ENCODE results near the gene IFI35. TPM values are rescaled to one million over a fixed set of nuclear protein-coding genes. Genes with fewer than 3 reads are reported as not detected.
"Not testable (repeated sequence)": the region's sequence is repeated elsewhere in the genome, so short reads cannot be mapped to it uniquely, and the experiment has no call there.

IFI35 gene
- total RNA-seq, 3 donors from 2014 or later: 16.2 to 42.3 (median 31.0) TPM

DNA sequence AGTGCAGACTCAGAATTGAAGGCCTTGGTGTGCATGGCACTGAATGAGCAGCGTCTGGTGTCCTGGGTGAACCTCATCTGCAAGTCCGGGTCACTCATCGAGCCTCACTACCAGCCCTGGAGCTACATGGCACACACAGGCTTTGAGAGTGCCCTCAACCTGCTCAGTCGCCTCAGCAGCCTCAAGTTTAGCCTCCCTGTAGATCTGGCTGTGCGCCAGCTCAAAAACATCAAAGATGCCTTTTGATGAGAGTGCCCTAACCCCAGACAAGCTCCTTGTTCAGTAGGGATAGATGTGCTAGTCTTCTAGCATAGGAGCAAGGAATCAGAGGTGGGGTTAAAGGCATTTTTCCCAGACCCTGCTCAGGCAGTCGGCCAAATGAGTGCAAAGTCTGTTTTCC lies 15.1 kb upstream of the IFI35 start:
- H3K27me3 ChIP-seq: no peaks in the 10 kb centered on the region
- no peaks in the 10 kb centered on the region for H3K36me3 ChIP-seq
- H3K9me3 ChIP-seq: no peaks in the 10 kb centered on the region
- intact Hi-C loops (cut with DNase I; ENCODE audit: low total_unique reads): no loop called here
- no peak for DNase-seq (ENCODE audit: low spot score in 2 of 2)
- no peak overlapping the region for H3K4me3 ChIP-seq
- peak overlapping the region in 1 of 2 donors; percentile 3 for H3K27ac ChIP-seq
- no peak for TF ChIP-seq POLR2A (IDR thresholded peaks at IDR 0.05)
- TF ChIP-seq POLR2AphosphoS5 (IDR thresholded peaks at IDR 0.05): no peak
- TF ChIP-seq, protein P1, sequence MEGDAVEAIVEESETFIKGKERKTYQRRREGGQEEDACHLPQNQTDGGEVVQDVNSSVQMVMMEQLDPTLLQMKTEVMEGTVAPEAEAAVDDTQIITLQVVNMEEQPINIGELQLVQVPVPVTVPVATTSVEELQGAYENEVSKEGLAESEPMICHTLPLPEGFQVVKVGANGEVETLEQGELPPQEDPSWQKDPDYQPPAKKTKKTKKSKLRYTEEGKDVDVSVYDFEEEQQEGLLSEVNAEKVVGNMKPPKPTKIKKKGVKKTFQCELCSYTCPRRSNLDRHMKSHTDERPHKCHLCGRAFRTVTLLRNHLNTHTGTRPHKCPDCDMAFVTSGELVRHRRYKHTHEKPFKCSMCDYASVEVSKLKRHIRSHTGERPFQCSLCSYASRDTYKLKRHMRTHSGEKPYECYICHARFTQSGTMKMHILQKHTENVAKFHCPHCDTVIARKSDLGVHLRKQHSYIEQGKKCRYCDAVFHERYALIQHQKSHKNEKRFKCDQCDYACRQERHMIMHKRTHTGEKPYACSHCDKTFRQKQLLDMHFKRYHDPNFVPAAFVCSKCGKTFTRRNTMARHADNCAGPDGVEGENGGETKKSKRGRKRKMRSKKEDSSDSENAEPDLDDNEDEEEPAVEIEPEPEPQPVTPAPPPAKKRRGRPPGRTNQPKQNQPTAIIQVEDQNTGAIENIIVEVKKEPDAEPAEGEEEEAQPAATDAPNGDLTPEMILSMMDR (IDR thresholded peaks at IDR 0.05): no peak
- no peaks in the 10 kb centered on the region for H3K4me1 ChIP-seq

GRCh38 chr17:42992872-42993271 lies 13.7 kb upstream of the IFI35 start:
- Histone ChIP-seq H3K27ac (no peak overlapping the region), H3K27me3 (no peaks in the 10 kb centered on the region), H3K36me3 (no peaks in the 10 kb centered on the region), H3K4me3 (no peak overlapping the region), H3K9me3 (no peaks in the 10 kb centered on the region), H3K4me1 (no peaks in the 10 kb centered on the region)
- TF ChIP-seq POLR2AphosphoS5 (IDR thresholded peaks at IDR 0.05): no peak
- TF ChIP-seq POLR2A (IDR thresholded peaks at IDR 0.05): no peak
- TF ChIP-seq, protein P1 (IDR thresholded peaks at IDR 0.05): no peak
- intact Hi-C loops (cut with DNase I; ENCODE audit: low total_unique reads): no loop called here
- DNase-seq (ENCODE audit: low spot score in 2 of 2): no peak

- H3K27ac ChIP-seq; H3K9me3 ChIP-seq; H3K36me3 ChIP-seq; intact Hi-C loops (cut with DNase I; ENCODE audit: low total_unique reads); H3K4me3 ChIP-seq; H3K27me3 ChIP-seq; H3K4me1 ChIP-seq; DNase-seq (ENCODE audit: low spot score in 2 of 2): not testable (repeated sequence)
Measured at GRCh38 chr17:42993913-42994312, 12.7 kb upstream of the IFI35 start.

GRCh38 chr17:42997390-42997983 lies 9.1 kb upstream of the IFI35 start:
- intact Hi-C loops (cut with DNase I; ENCODE audit: low total_unique reads): no loop called here
- Histone ChIP-seq H3K27ac (peak overlapping the region; percentile 71 to 95), H3K4me1 (peaks cover 0 to 8% of the 10 kb centered on the region in 2 donors), H3K4me3 (peak overlapping the region in 2 of 3 donors; percentile 51 to 80), H3K36me3 (no peaks in the 10 kb centered on the region), H3K27me3 (no peaks in the 10 kb centered on the region), H3K9me3 (no peaks in the 10 kb centered on the region)
- DNase-seq (ENCODE audit: low spot score in 2 of 2): no peak
- TF ChIP-seq POLR2AphosphoS5 (IDR thresholded peaks at IDR 0.05): no peak
- TF ChIP-seq, protein P1 (IDR thresholded peaks at IDR 0.05): no peak
- TF ChIP-seq POLR2A (IDR thresholded peaks at IDR 0.05): no peak

DNA sequence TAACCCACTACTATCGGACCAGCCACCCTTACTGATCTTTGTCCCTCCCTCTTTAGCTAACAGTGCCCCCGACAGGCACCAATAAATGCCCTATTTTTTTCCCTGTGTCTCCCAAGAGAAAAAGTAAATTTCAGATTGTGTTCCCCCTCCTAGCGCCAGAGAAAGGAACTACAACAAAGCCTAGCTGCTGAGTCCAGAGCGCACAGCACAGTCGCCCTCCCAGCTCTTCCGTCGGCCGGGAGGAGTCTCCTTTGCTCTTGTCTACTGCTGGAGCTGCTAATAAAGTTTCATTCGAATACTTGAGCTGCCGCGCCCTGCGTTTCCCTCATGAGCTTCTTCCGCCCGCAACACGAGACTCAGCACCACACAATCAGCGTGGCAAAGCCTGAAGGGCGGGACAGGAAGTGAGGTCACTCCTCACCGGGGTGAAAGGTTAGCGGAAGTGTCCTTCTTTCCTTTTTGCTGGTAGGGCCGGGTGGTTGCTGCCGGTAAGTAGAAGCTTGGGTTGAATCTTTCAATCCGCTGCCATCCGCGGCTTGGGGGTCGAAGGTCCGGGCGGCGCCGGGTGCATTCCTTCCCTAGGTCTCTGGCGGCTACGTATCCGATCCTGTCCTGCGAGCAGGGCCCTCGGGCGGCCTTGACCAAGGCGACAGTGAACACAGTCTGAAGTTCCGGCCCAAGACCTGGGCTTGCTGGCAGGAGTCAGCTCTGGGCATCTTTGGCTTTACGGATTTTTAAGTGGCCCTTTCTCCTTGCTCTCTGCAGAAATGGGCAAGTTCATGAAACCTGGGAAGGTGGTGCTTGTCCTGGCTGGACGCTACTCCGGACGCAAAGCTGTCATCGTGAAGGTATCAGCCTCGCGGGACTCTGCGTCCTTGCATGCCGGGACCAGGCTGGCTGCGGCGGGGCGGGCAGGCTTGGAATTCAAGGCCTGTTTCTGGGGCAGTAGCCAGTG lies 8.3 kb upstream of the IFI35 start, which contains the start of gene RPL27:
RPL27 (plus strand) TSS at position 436 of the 955 bp plus-strand sequence; CDS start at position 768, 332 bp downstream.
- no peaks in the 10 kb centered on the region for H3K9me3 ChIP-seq
- H3K4me3 ChIP-seq: peak within 1 kb of the TSS; percentile 78 to 91 (median 80)
- peak within 1 kb of the TSS; percentile 95 to 97 for H3K27ac ChIP-seq
- peak; percentile 97 to 99 for DNase-seq (ENCODE audit: low spot score in 2 of 2)
- intact Hi-C loops (cut with DNase I; ENCODE audit: low total_unique reads): no loop called here
- TF ChIP-seq, protein P1 (IDR thresholded peaks at IDR 0.05): peak; percentile 95 to 97 (median 96)
- peak; percentile 97 to 99 (median 98) for TF ChIP-seq POLR2AphosphoS5 (IDR thresholded peaks at IDR 0.05)
- peak; percentile 80 for TF ChIP-seq POLR2A (IDR thresholded peaks at IDR 0.05)
- H3K36me3 ChIP-seq: no peaks in the 10 kb centered on the region
- H3K27me3 ChIP-seq: no peaks in the 10 kb centered on the region
- H3K4me1 ChIP-seq: peaks cover 0 to 8% of the 10 kb centered on the region in 2 donors
